Measurements from ENCODE around the gene ROR1. TPM values are rescaled to one million over a fixed set of nuclear protein-coding genes. Genes with fewer than 3 reads are reported as not detected.

The ROR1 gene
- total and polyA plus RNA-seq, 3 experiments from 2014 or later, result not detected

GRCh38 chr1:64107632-64108031, 333.8 kb downstream of the ROR1 start:
- H3K9me3 ChIP-seq (ENCODE audit: low read length), result no peaks in the 10 kb centered on the region
- ChIA-PET CTCF (interaction anchor here (0.9 kb wide), 1 partner anchor 416 kb away, joined by 3 read pairs; no protein-coding TSS in a partner anchor), POLR2A (no interaction called here)
- H3K36me3 Mint-ChIP-seq, result no peaks in the 10 kb centered on the region
- no peaks in the 10 kb centered on the region for H3K36me3 ChIP-seq (ENCODE audit: insufficient read depth, low read length)
- no peaks in the 10 kb centered on the region for H3K27me3 ChIP-seq (ENCODE audit: insufficient read depth, low read length, poor library complexity, severe bottlenecking)
- peaks cover 4 to 15% of the 10 kb centered on the region in 2 donors for H3K27me3 Mint-ChIP-seq
- no peaks in the 10 kb centered on the region for H3K4me1 Mint-ChIP-seq
- H3K4me3 ChIP-seq (ENCODE audit: low read length), result no peak overlapping the region
- H3K9me3 Mint-ChIP-seq, result peaks cover 0 to 4% (median 0%) of the 10 kb centered on the region in 5 donors
- DNase-seq, result no peak
- H3K4me1 ChIP-seq (ENCODE audit: insufficient read depth, low read length), result no peaks in the 10 kb centered on the region
- H3K4me3 Mint-ChIP-seq, result no peak overlapping the region
- no peak overlapping the region for H3K27ac Mint-ChIP-seq
- no peak overlapping the region for H3K27ac ChIP-seq (ENCODE audit: low read depth, low read length)

- H3K27me3 Mint-ChIP-seq, result peaks cover 4 to 18% of the 10 kb centered on the region in 2 donors
- no peaks in the 10 kb centered on the region for H3K9me3 ChIP-seq (ENCODE audit: low read length)
- no peak overlapping the region for H3K4me3 ChIP-seq (ENCODE audit: low read length)
- peaks cover 0 to 3% (median 0%) of the 10 kb centered on the region in 5 donors for H3K9me3 Mint-ChIP-seq
- no peaks in the 10 kb centered on the region for H3K4me1 ChIP-seq (ENCODE audit: insufficient read depth, low read length)
- no peaks in the 10 kb centered on the region for H3K36me3 Mint-ChIP-seq
- no peaks in the 10 kb centered on the region for H3K27me3 ChIP-seq (ENCODE audit: insufficient read depth, low read length, poor library complexity, severe bottlenecking)
- POLR2A ChIA-PET, result no interaction called here
- H3K4me3 Mint-ChIP-seq, result no peak overlapping the region
- H3K27ac ChIP-seq (ENCODE audit: low read depth, low read length), result no peak overlapping the region
- no peak overlapping the region for H3K27ac Mint-ChIP-seq
- H3K4me1 Mint-ChIP-seq, result no peaks in the 10 kb centered on the region
- H3K36me3 ChIP-seq (ENCODE audit: insufficient read depth, low read length), result no peaks in the 10 kb centered on the region
- DNase-seq, result no peak
- CTCF ChIA-PET, result interaction anchor here (1.2 kb wide), 1 partner anchor 9 kb away, joined by 3 read pairs; no protein-coding TSS in a partner anchor
Measured at GRCh38 chr1:64110924-64111777, 337.3 kb downstream of the ROR1 start.

GRCh38 chr1:64111787-64112186, 338.0 kb downstream of the ROR1 start:
- H3K36me3 Mint-ChIP-seq, result no peaks in the 10 kb centered on the region
- H3K4me1 ChIP-seq (ENCODE audit: insufficient read depth, low read length), result no peaks in the 10 kb centered on the region
- no peak for DNase-seq
- no peaks in the 10 kb centered on the region for H3K27me3 ChIP-seq (ENCODE audit: insufficient read depth, low read length, poor library complexity, severe bottlenecking)
- no peak overlapping the region for H3K4me3 Mint-ChIP-seq
- no peaks in the 10 kb centered on the region for H3K36me3 ChIP-seq (ENCODE audit: insufficient read depth, low read length)
- no peak overlapping the region for H3K27ac ChIP-seq (ENCODE audit: low read depth, low read length)
- no peaks in the 10 kb centered on the region for H3K4me1 Mint-ChIP-seq
- peaks cover 0 to 3% (median 0%) of the 10 kb centered on the region in 5 donors for H3K9me3 Mint-ChIP-seq
- H3K27ac Mint-ChIP-seq, result no peak overlapping the region
- no peak overlapping the region for H3K4me3 ChIP-seq (ENCODE audit: low read length)
- POLR2A ChIA-PET, result no interaction called here
- CTCF ChIA-PET, result interaction anchor here (1.2 kb wide), 1 partner anchor 10 kb away, joined by 3 read pairs; no protein-coding TSS in a partner anchor
- H3K27me3 Mint-ChIP-seq, result peaks cover 4 to 18% of the 10 kb centered on the region in 2 donors
- no peaks in the 10 kb centered on the region for H3K9me3 ChIP-seq (ENCODE audit: low read length)

GRCh38 chr1:64112281-64112680, 338.5 kb downstream of the ROR1 start:
- Histone ChIP-seq H3K27me3 (ENCODE audit: insufficient read depth, low read length, poor library complexity, severe bottlenecking) (no peaks in the 10 kb centered on the region), H3K36me3 (ENCODE audit: insufficient read depth, low read length) (no peaks in the 10 kb centered on the region), H3K27ac (ENCODE audit: low read depth, low read length) (no peak overlapping the region), H3K4me3 (ENCODE audit: low read length) (no peak overlapping the region), H3K9me3 (ENCODE audit: low read length) (no peaks in the 10 kb centered on the region), H3K4me1 (ENCODE audit: insufficient read depth, low read length) (no peaks in the 10 kb centered on the region)
- CTCF ChIA-PET, result interaction anchor here (1.2 kb wide), 1 partner anchor 11 kb away, joined by 3 read pairs; no protein-coding TSS in a partner anchor
- POLR2A ChIA-PET, result no interaction called here
- Mint-ChIP-seq H3K27me3 (peaks cover 4 to 16% of the 10 kb centered on the region in 2 donors), H3K9me3 (peaks cover 0 to 3% (median 0%) of the 10 kb centered on the region in 5 donors), H3K4me3 (no peak overlapping the region), H3K27ac (no peak overlapping the region), H3K36me3 (no peaks in the 10 kb centered on the region), H3K4me1 (no peaks in the 10 kb centered on the region)
- no peak for DNase-seq

DNA sequence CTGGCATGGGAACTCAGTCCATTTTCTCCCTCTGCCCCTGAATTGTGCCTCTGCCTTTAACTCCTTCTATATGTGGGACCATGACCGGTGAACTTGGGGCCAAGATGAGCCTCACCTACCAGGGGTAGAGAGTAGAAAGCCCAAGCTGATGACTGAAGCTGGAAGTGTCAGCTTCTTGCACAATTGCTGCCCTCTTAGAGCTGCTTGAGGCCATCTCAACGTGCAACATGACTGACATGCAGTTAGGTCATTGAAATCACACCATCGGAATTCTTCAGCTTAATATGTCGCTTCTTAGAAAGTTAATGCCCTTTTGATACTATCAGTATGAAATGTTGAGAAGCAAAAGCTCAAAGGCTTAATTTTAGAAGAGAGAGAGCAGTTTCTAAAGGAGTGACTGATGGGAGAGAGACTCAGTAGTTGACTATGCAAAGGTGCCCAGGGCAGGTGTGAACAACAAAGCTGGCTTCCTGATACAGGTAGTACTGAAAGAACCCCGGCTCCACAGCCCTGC, 340.3 kb downstream of the ROR1 start:
- Mint-ChIP-seq H3K4me3 (no peak overlapping the region), H3K36me3 (no peaks in the 10 kb centered on the region), H3K4me1 (no peaks in the 10 kb centered on the region), H3K27me3 (peaks cover 4 to 11% of the 10 kb centered on the region in 2 donors), H3K9me3 (peaks cover 0 to 3% (median 0%) of the 10 kb centered on the region in 5 donors), H3K27ac (no peak overlapping the region)
- Histone ChIP-seq H3K9me3 (ENCODE audit: low read length) (no peaks in the 10 kb centered on the region), H3K36me3 (ENCODE audit: insufficient read depth, low read length) (no peaks in the 10 kb centered on the region), H3K27me3 (ENCODE audit: insufficient read depth, low read length, poor library complexity, severe bottlenecking) (no peaks in the 10 kb centered on the region), H3K4me3 (ENCODE audit: low read length) (no peak overlapping the region), H3K4me1 (ENCODE audit: insufficient read depth, low read length) (no peaks in the 10 kb centered on the region), H3K27ac (ENCODE audit: low read depth, low read length) (no peak overlapping the region)
- ChIA-PET POLR2A (no interaction called here), CTCF (no interaction called here)
- no peak for DNase-seq

DNA sequence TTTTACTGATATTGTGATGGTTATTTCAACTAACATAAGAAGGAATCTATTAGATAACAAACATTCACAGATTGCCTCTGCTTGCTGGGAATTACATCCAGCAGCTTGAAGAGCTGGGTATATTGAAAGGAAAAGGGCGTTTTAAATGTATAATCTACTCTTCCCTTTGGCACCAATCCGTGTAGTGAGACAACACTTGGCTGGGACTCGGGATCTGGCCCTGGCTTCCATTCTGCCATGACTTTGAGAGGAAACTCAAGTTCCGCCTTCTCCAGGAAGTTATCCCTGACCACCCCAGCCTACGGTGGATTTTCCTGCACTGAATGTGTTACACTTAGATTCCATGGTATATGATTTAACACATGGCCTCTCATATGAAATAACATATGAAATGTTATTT, 342.7 kb downstream of the ROR1 start:
- H3K27ac Mint-ChIP-seq, result no peak overlapping the region
- Histone ChIP-seq H3K27me3 (ENCODE audit: insufficient read depth, low read length, poor library complexity, severe bottlenecking) (no peaks in the 10 kb centered on the region), H3K36me3 (ENCODE audit: insufficient read depth, low read length) (no peaks in the 10 kb centered on the region), H3K27ac (ENCODE audit: low read depth, low read length) (no peak overlapping the region), H3K4me1 (ENCODE audit: insufficient read depth, low read length) (no peaks in the 10 kb centered on the region), H3K4me3 (ENCODE audit: low read length) (no peak overlapping the region), H3K9me3 (ENCODE audit: low read length) (no peaks in the 10 kb centered on the region)
- no peak overlapping the region for H3K4me3 Mint-ChIP-seq
- H3K36me3 Mint-ChIP-seq, result no peaks in the 10 kb centered on the region
- no peaks in the 10 kb centered on the region for H3K4me1 Mint-ChIP-seq
- DNase-seq, result no peak
- peaks cover 0 to 3% (median 0%) of the 10 kb centered on the region in 5 donors for H3K9me3 Mint-ChIP-seq
- H3K27me3 Mint-ChIP-seq, result peaks cover 0 to 12% of the 10 kb centered on the region in 2 donors
- POLR2A ChIA-PET, result no interaction called here
- CTCF ChIA-PET, result no interaction called here

- DNase-seq, result no peak
- Mint-ChIP-seq H3K4me3 (no peak overlapping the region), H3K4me1 (no peaks in the 10 kb centered on the region), H3K9me3 (peaks cover 0 to 3% (median 0%) of the 10 kb centered on the region in 5 donors), H3K36me3 (no peaks in the 10 kb centered on the region), H3K27me3 (peaks cover 0 to 20% of the 10 kb centered on the region in 2 donors), H3K27ac (peak overlapping the region in 1 of 8 donors; percentile 1)
- CTCF ChIA-PET, result no interaction called here
- H3K27me3 ChIP-seq (ENCODE audit: insufficient read depth, low read length, poor library complexity, severe bottlenecking), result no peaks in the 10 kb centered on the region
- no peaks in the 10 kb centered on the region for H3K4me1 ChIP-seq (ENCODE audit: insufficient read depth, low read length)
- H3K27ac ChIP-seq (ENCODE audit: low read depth, low read length), result no peak overlapping the region
- H3K9me3 ChIP-seq (ENCODE audit: low read length), result no peaks in the 10 kb centered on the region
- POLR2A ChIA-PET, result no interaction called here
- no peaks in the 10 kb centered on the region for H3K36me3 ChIP-seq (ENCODE audit: insufficient read depth, low read length)
- no peak overlapping the region for H3K4me3 ChIP-seq (ENCODE audit: low read length)
Measured at GRCh38 chr1:64117492-64117891, 343.7 kb downstream of the ROR1 start.

- DNase-seq, result no peak
- no peaks in the 10 kb centered on the region for H3K4me1 ChIP-seq (ENCODE audit: insufficient read depth, low read length)
- H3K36me3 ChIP-seq (ENCODE audit: insufficient read depth, low read length), result no peaks in the 10 kb centered on the region
- H3K4me3 Mint-ChIP-seq, result no peak overlapping the region
- H3K27me3 Mint-ChIP-seq, result peaks cover 0 to 30% of the 10 kb centered on the region in 2 donors
- ChIA-PET POLR2A (no interaction called here), CTCF (no interaction called here)
- H3K4me1 Mint-ChIP-seq, result no peaks in the 10 kb centered on the region
- no peak overlapping the region for H3K4me3 ChIP-seq (ENCODE audit: low read length)
- H3K27me3 ChIP-seq (ENCODE audit: insufficient read depth, low read length, poor library complexity, severe bottlenecking), result no peaks in the 10 kb centered on the region
- peaks cover 0 to 1% (median 0%) of the 10 kb centered on the region in 5 donors for H3K9me3 Mint-ChIP-seq
- no peaks in the 10 kb centered on the region for H3K9me3 ChIP-seq (ENCODE audit: low read length)
- no peaks in the 10 kb centered on the region for H3K36me3 Mint-ChIP-seq
- no peak overlapping the region for H3K27ac Mint-ChIP-seq
- no peak overlapping the region for H3K27ac ChIP-seq (ENCODE audit: low read depth, low read length)
Measured at GRCh38 chr1:64121766-64122385, 348.1 kb downstream of the ROR1 start.

Measured in CD8-positive, alpha-beta memory T cell (primary cell).